Stimulated activated CD8-positive, alpha-beta memory T cell treated with anti-CD3 and anti-CD28 coated beads, Interleukin-2, amount 100 ng/mL, for 1 hour (primary cell): ENCODE data around the gene RAB39A.
"Not testable (repeated sequence)": the region's sequence is repeated elsewhere in the genome, so short reads cannot be mapped to it uniquely, and the experiment has no call there.

Source experiments
- DNase-seq, 2 donors: peaks; one replicate each; pipeline ENCODE4 v3.0.0-alpha.2; 2020; ENCODE audit warnings: low read depth in 2 of 2

Gene RAB39A

GRCh38 chr11:107928046-107928766 is at the start of gene RAB39A:
Gene RAB39A, plus strand, starts transcription at chr11:107928448. Its CDS starts 121 bp downstream, at chr11:107928569.
- DNase-seq, result peak; percentile 14 to 33

- DNase-seq, result not testable (repeated sequence)
Observed at GRCh38 chr11:107881471-107881870, 46.8 kb upstream of the RAB39A start.

- no peak for DNase-seq
Observed at GRCh38 chr11:107882095-107882820, 46.0 kb upstream of the RAB39A start.

- no peak for DNase-seq
Observed at GRCh38 chr11:107898270-107898669, 30.0 kb upstream of the RAB39A start.

GRCh38 chr11:107908211-107908610 is 20.0 kb upstream of the RAB39A start:
- DNase-seq, result no peak

- not testable (repeated sequence) for DNase-seq
Observed at GRCh38 chr11:107912415-107912814, 15.8 kb upstream of the RAB39A start.

GRCh38 chr11:107915229-107915628 is 13.0 kb upstream of the RAB39A start:
- DNase-seq, result no peak

- peak in 1 of 2 donors; percentile 1 for DNase-seq
Observed at GRCh38 chr11:107916671-107917241, 11.5 kb upstream of the RAB39A start.

GRCh38 chr11:107921997-107922396 is 6.3 kb upstream of the RAB39A start:
- DNase-seq, result no peak

GRCh38 chr11:107923519-107923918 is 4.7 kb upstream of the RAB39A start:
- DNase-seq, result not testable (repeated sequence)

- DNase-seq, result no peak
Observed at GRCh38 chr11:107924306-107924705, 3.9 kb upstream of the RAB39A start.

- no peak for DNase-seq
Observed at GRCh38 chr11:107927559-107927958, 689 bp upstream of the RAB39A start.

GRCh38 chr11:107928767-107929507 is 689 bp downstream of the RAB39A start:
- no peak for DNase-seq

GRCh38 chr11:107929611-107930200 is 1.5 kb downstream of the RAB39A start:
- DNase-seq, result no peak

- DNase-seq, result no peak
Observed at GRCh38 chr11:107931206-107931605, 3.0 kb downstream of the RAB39A start.

- DNase-seq, result no peak
Observed at GRCh38 chr11:107947904-107948303, 19.7 kb downstream of the RAB39A start.

GRCh38 chr11:107948328-107948727 is 20.1 kb downstream of the RAB39A start:
- not testable (repeated sequence) for DNase-seq

GRCh38 chr11:107951155-107951554 is 22.9 kb downstream of the RAB39A start:
- DNase-seq, result no peak

GRCh38 chr11:107953446-107953845 is 25.2 kb downstream of the RAB39A start:
- no peak for DNase-seq

- DNase-seq, result no peak
Observed at GRCh38 chr11:107956543-107956942, 28.3 kb downstream of the RAB39A start.

- no peak for DNase-seq
Observed at GRCh38 chr11:107957109-107957588, 28.9 kb downstream of the RAB39A start.
